HG03558 (cell line): Measurements from ENCODE around the gene NUDT16.
"Not testable (repeated sequence)": the region's sequence is repeated elsewhere in the genome, so short reads cannot be mapped to it uniquely, and the experiment has no call there.

Source experiments
- ATAC-seq: cut with Tn5 transposase; IDR thresholded peaks from one replicate; pipeline ENCODE4 v1.9.1; 2021; ENCODE audit warnings: moderate number of reproducible peaks; ENCODE audit not compliant: unreplicated experiment; ENCODE audit errors: extremely low read depth

NUDT16 gene

GRCh38 chr3:131380821-131381444 lies 641 bp upstream of the NUDT16 start:
- ATAC-seq, result not testable (repeated sequence)

- no peak for ATAC-seq
Observed at GRCh38 chr3:131386429-131387165, 5.0 kb downstream of the NUDT16 start.

DNA sequence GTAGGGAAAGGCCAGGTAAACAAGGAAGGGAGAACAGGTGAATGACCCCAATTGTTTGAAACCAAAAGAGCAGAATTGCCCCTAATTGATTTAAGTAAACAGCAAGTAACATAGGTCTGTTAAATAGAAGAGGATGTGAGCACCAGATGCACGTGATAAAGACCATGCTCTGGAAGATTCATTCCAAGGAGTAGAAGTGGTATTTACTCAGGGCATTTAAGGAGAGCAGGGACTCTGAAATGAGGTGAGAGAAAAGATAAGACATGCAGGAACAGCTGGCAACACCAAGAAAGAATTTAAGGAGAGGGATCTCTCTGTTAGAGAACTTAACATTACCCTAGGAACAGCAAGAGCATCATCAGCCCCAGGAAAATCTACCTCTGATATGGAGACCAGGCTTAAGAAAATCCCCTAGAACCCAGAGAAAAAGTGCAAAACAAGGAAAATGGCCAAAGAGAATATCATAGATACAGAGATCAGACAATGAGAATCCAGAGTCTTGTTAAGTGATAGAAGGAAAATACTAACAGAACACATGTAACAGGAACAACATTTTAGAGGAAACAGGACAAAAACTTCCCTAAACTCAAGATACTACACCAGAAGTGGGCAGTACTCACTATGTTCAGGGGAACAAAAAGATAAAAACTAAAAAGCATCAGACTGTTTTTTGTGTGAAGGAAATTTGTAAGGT lies 6.4 kb downstream of the NUDT16 start:
- no peak for ATAC-seq

DNA sequence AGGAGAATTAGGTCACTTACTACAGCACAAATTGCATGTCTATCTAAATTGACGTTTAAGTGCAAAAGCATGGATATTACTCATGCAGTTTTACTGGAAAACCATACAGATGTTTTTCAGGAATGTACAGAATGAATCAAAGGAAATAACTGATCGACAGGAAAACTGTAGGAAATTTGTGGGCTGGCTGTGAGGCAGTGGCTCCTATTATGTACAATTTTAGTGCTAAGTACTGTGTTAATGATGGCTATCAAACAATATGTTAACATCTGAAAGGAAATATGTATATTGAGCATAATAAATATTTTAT lies 6.9 kb downstream of the NUDT16 start:
- no peak for ATAC-seq

DNA sequence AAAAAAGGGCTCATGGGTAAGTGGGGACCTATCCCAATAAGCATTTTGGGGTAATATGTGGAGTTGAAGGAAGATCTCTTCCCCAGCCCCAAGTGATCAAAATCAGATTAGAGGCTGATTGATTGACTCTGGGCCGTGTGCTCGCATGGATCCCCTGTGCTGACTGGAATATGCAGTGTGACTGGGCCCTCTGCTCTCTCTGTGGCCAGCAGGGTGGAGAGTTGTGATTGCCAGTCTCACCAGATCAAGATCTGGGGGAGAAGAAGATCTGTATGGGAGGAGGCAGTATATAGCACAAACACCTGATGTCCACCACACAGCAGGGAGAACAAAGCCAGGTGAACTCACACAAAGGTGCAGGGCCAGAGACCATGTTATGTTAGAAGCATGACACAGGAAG lies 8.8 kb downstream of the NUDT16 start:
- ATAC-seq, result no peak

DNA sequence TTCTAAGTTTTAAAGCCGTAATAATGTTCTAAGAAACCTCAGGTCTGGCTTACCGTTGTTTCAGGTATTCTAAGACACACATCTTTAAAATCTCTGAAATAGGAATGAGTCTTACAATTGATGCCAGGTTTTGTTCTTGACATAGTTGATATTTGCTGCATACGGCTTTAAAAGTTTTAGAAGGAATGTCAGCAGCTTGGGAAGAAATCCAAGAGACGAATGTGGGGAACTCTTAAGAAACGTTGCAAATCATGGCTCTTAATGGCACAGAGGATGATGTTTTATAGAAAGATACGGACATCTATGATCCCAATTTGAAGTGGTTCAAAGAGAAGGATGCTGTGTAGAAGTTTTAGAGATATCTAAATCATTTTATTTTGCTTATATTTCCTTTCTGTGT lies 11.5 kb downstream of the NUDT16 start:
- ATAC-seq, result no peak

GRCh38 chr3:131393868-131394267 lies 12.3 kb downstream of the NUDT16 start:
- no peak for ATAC-seq

DNA sequence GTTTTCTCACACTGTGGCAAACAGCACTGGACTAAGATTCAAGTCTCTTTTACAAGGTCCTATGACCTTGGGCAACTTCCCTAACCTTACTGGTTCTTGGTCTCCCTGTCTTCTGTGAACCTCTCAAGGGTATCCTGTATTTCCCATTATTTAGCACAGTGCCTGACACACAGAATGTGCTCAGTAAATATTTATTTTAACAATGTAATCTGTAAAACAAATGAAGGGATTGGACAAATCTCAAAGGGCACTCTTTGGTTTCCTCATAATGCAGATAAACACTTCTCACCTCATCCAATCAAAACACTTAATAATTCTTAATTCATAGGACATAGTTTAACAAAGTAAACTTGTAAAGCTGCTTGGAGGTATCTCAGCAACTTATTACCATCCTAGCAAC lies 12.8 kb downstream of the NUDT16 start:
- no peak for ATAC-seq

GRCh38 chr3:131396170-131396569 lies 14.6 kb downstream of the NUDT16 start:
- ATAC-seq, result no peak

- ATAC-seq, result no peak
Observed at GRCh38 chr3:131397889-131398288, 16.3 kb downstream of the NUDT16 start.

DNA sequence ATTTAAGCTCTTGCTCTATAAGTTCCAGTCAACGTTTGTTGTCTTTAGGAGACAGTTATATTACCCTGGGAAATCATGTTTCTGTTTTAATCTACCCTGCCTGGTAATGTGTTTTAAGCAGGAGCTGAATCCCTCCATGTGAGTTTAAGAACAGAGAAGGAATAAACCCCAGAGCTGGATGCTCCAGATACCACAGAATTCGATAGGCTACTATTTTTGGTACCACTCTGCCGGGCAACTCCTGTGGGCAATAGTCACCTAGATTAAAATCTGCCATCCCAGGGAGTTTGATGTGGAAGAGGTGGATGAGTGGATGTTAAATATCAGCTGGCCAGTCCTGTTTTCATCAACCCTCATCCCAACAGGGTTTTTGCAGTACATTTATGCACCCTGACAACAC lies 20.4 kb downstream of the NUDT16 start:
- ATAC-seq, result no peak

DNA sequence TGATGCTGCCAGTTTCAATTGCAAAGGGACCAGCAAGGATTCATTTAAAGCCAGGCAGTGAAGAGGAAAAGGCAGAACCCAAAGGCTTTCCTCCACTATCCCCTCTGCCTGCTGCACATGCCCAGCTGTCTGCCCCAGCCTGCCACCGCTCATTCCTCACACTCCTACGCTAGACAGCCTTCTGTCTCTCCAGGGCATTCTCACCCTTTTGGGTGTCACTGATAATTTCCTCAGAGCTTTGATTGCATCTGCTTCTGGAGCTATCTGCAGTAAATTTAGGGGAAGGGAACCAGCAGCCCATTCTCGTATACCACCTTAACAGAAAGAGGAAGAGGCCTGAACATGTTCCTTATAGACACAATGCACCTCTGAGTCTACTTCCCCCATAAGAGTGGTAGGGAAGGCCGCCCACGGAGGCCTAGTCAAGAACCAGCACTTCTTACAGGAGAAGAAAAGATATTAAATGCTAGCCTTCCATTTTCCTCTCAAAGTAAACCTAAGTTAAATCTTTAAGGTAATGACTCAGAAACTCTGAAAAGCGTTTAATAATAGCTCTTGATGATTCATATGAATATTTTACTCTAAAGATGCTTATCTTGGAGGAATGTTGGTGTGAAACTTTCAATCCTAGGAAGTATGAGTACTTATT lies 20.9 kb downstream of the NUDT16 start:
- no peak for ATAC-seq

DNA sequence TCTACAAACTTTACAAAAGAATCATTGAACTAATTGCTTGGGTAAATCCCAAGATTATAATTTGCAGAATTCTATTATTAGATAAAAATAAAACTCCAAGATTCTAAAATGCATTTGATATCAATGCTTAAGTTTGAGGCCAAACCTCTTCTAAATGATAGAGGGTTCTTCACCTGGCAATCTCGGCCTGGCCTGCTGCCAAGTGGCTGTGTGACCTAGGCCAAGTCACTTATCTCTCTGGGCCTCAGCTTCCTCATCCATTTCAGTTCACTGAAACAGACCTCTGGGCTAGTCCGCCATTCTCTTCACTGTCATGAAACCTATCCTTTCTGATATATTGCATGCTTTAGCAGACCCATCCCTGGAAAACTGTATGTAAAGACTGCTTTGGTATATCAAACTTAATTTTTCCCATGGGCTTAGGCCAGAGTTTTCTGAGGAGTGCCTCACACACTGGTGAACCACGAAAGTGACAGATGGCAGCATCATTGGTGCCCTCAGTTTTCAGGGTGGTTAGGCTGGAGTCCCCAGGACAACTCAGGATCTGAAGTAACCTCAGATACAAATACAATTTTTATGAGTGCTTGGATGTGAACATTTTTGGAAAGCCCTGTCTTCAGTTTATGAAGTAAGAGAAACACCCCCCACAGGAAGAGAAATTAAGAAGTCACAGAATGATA lies 21.8 kb downstream of the NUDT16 start:
- ATAC-seq, result no peak

- ATAC-seq, result no peak
Observed at GRCh38 chr3:131405411-131405810, 23.8 kb downstream of the NUDT16 start.

- no peak for ATAC-seq
Observed at GRCh38 chr3:131406274-131406673, 24.7 kb downstream of the NUDT16 start.

DNA sequence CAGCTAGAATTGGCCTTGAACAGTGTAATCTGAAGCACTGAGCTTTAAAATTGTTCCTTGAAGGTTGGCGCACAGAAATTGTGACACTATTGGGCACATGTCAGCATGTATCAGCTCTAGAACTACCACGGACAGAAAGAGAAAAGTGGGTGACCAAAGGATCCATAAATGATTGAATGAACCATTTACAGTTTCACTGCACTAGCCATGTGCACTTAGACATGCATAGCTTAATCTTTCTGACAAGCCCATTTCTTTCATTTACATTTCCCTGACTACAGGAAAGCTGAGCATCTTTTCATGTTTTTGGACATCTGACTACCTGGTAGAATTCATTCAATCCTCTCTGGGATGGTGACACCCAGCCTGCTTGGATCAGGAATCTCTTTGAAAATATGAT lies 36.2 kb downstream of the NUDT16 start:
- ATAC-seq, result no peak

DNA sequence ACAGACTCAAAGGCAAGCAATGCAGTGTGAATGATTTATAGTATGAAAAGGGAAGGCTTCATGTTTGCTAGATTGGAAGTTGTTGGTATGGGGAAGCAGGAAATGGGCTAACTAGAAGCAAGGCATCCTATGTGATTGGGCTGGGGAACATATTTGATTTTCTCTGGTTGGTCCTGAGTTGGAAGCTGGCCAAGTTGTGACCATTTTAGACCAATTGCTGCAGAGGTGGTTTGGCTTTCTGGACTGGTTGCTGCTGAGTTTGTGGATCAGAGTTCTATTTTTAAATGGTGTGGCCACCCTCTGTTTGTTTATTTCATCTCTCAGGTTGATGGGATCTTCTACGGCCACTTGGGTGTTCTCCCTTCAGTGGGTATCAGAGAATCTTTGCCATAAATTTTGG lies 39.7 kb downstream of the NUDT16 start:
- no peak for ATAC-seq

- no peak for ATAC-seq
Observed at GRCh38 chr3:131421957-131422498, 40.5 kb downstream of the NUDT16 start.

DNA sequence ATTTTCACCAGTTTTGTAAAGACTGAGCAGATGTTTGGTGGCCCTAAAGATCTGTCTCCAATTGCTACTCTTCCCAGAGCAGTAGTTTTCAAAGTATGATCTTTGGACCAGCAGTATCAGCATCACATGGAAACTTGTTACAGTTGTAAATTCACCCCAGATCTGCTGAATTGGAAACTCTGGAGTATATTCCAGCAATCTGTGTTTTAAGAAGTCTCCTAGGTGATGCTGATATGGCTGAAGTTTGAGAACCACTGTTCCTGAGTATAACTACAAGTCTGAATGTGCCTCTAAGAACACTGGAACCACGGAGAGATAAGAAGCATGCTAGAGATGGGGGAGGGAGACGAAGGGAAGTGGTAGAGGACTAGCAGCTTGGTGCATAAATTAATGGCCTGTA lies 45.7 kb downstream of the NUDT16 start:
- ATAC-seq, result no peak

DNA sequence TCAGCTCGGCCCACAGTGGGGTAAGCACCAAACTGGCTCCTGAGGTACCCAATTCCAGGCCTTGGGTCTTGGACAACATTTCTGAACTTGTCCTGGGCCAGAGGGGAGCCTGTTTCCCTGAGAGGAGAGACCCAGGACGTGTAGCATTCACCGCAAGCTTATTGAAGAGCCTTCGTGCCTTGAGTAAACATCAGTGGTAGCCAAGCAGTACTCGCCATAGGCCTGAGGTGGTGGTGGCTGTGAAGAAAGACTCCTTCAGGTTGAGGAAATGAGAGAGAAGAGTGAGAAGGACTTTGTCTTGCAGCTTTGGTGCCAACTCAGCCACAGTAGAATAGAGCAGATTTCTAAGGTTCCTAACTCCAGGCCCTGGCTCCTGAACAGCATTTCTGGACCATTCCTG lies 50.2 kb downstream of the NUDT16 start:
- ATAC-seq, result no peak
